Measurements from ENCODE around the gene TMCC3. TPM values are rescaled to one million over a fixed set of nuclear protein-coding genes. Genes with fewer than 3 reads are reported as not detected.

Gene TMCC3
- total and polyA plus RNA-seq, 2 experiments from 2014 or later: 1.4 to 3.6 TPM

- no peak overlapping the region for H3K4me3 Mint-ChIP-seq
- Histone ChIP-seq H3K36me3 (ENCODE audit: insufficient read depth) (no peaks in the 10 kb centered on the region), H3K27me3 (ENCODE audit: insufficient read depth) (no peaks in the 10 kb centered on the region), H3K9me2 (ENCODE audit: insufficient read depth) (no peaks in the 10 kb centered on the region), H3K79me2 (replicated peaks; ENCODE audit: insufficient read depth) (no peaks in the 10 kb centered on the region), H2AFZ (0 out of 2 replicates have a peak overlapping the region, but pooled peaks have one; percentile 52), H3F3A (replicated peaks; ENCODE audit: low read depth) (no peaks in the 10 kb centered on the region), H3K4me3 (no peak overlapping the region), H4K20me1 (replicated peaks; ENCODE audit: insufficient read depth) (no peaks in the 10 kb centered on the region), H3K4me2 (no peak overlapping the region), H3K27ac (ENCODE audit: low read depth) (no peak overlapping the region), H3K4me1 (ENCODE audit: insufficient read depth) (no peaks in the 10 kb centered on the region)
- peaks cover 8% of the 10 kb centered on the region; the same call in 2 of the 3 replicates for H3K4me1 Mint-ChIP-seq
- H3K27me3 Mint-ChIP-seq (ENCODE audit: insufficient read depth, low read depth, poor library complexity): peaks cover 7% of the 10 kb centered on the region
- no peak overlapping the region for H3K27ac Mint-ChIP-seq
- no peak for TF ChIP-seq CTCF (conservative IDR thresholded peaks at IDR 0.05; ENCODE audit: low read depth in 2 of 2)
- no peak for TF ChIP-seq REST (IDR thresholded peaks at IDR 0.05; ENCODE audit: unreplicated experiment)
- no peak for TF ChIP-seq ZNF462 (CRISPR knock-in tag; IDR thresholded peaks at IDR 0.05)
- TF ChIP-seq ZNF331 (CRISPR knock-in tag; IDR thresholded peaks at IDR 0.05; ENCODE audit: low read depth): no peak
- no peak for TF ChIP-seq STAT1 (IDR thresholded peaks at IDR 0.05; ENCODE audit: unreplicated experiment)
- TF ChIP-seq POLR2AphosphoS5 (IDR thresholded peaks at IDR 0.05; ENCODE audit: low read depth): no peak
- TF ChIP-seq EZH2phosphoT487 (IDR thresholded peaks at IDR 0.05; ENCODE audit: unreplicated experiment): no peak
- no peak for TF ChIP-seq ETS1 (IDR thresholded peaks at IDR 0.05)
- no peak for TF ChIP-seq NANOG (IDR thresholded peaks at IDR 0.05; ENCODE audit: borderline replicate concordance)
- no peak for TF ChIP-seq JUNB (IDR thresholded peaks at IDR 0.05; ENCODE audit: unreplicated experiment)
- TF ChIP-seq ZNF114 (CRISPR knock-in tag; IDR thresholded peaks at IDR 0.05): no peak
- no peak for TF ChIP-seq EZH2 (IDR thresholded peaks at IDR 0.05; ENCODE audit: low read depth, unreplicated experiment)
- no peak for TF ChIP-seq CREB1 (CRISPR knock-in tag; IDR thresholded peaks at IDR 0.05; ENCODE audit: low read depth)
- no peak for DNase-seq (ENCODE audit: low spot score)
- H3K9me3 Mint-ChIP-seq: no peaks in the 10 kb centered on the region
- H3K36me3 Mint-ChIP-seq (ENCODE audit: low read depth): no peaks in the 10 kb centered on the region
- no peak for ATAC-seq
These were observed 116.1 kb downstream of the TMCC3 start for GRCh38 chr12:94534278-94534677.

Measured in GM23338 (cell line).